Upper lobe of left lung (tissue), 6 donors: ENCODE data around the gene MTCL1. TPM values are rescaled to one million over a fixed set of nuclear protein-coding genes. Genes with fewer than 3 reads are reported as not detected.

Experiments
- ATAC-seq, 2 donors: fragments of 200-7000 bp; cut with Tn5 transposase; one replicate each; pipeline ENCODE4 v1.9.1; 2022; ENCODE audit warnings: mild to moderate bottlenecking in 2 of 2, moderate library complexity in 2 of 2; ENCODE audit not compliant: low FRiP score in 2 of 2
- DNase-seq, 2 donors: peaks; one replicate each; pipeline ENCODE4 v3.0.0-alpha.2; 2019 to 2020
- H3K27ac ChIP-seq, 4 donors: fragments of 200-600 bp; sonication (generic); one replicate each; pipeline ENCODE4 v1.5.1; 2016 to 2019
- H3K27me3 ChIP-seq, 4 donors: fragments of 200-600 bp; sonication (generic); one replicate each; pipeline ENCODE4 v1.5.1; 2017 to 2019
- H3K36me3 ChIP-seq, 4 donors: fragments of 200-600 bp; sonication (generic); one replicate each; pipeline ENCODE4 v1.5.1; 2016 to 2019
- H3K4me1 ChIP-seq, 4 donors: fragments of 200-600 bp; sonication (generic); one replicate each; pipeline ENCODE4 v1.5.1; 2018 to 2019
- H3K4me3 ChIP-seq, 4 donors: fragments of 200-600 bp; sonication (generic); one replicate each; pipeline ENCODE4 v1.5.1; 2017 to 2019; ENCODE audit warnings: mild to moderate bottlenecking in 2 of 4, moderate library complexity in 1 of 4
- H3K9me3 ChIP-seq, 4 donors: fragments of 200-600 bp; sonication (generic); one replicate each; pipeline ENCODE4 v1.5.1; 2018 to 2019
- CTCF ChIP-seq, 6 experiments: fragments of 450-650 bp in 4 of 6; fragments of 200-600 bp in 2 of 6; sonication (generic) in 2 of 6; IDR thresholded peaks; one replicate each; pipeline ENCODE4 v1.5.1; 2016 to 2019; ENCODE audit warnings: antibody characterized with exemption in 6 of 6
- EP300 ChIP-seq, 4 donors: sonication (generic); formaldehyde crosslinking; IDR thresholded peaks; one replicate each; pipeline ENCODE4 v1.5.1; 2017; ENCODE audit warnings: antibody characterized with exemption in 4 of 4, control low read depth in 2 of 4
- POLR2A ChIP-seq, 4 donors: fragments of 450-650 bp; IDR thresholded peaks; one replicate each; pipeline ENCODE4 v1.5.1; 2016 to 2017; ENCODE audit warnings: antibody characterized with exemption in 4 of 4, mild to moderate bottlenecking in 2 of 4
- POLR2AphosphoS5 ChIP-seq, 2 donors: sonication (generic); formaldehyde crosslinking; IDR thresholded peaks; one replicate each; pipeline ENCODE4 v1.5.1; 2017; ENCODE audit warnings: antibody characterized with exemption in 2 of 2
- WGBS, 2 donors: methylation state at CpG; one replicate each; pipeline ENCODE4 v1.1.5; 2017 to 2018; 5-methylcytosine and 5-hydroxymethylcytosine counted together
- total RNA-seq, 6 donors: library from RNA; depleted of rRNA in 4 of 6; stranded (reverse); fragments of >200 nt in 4 of 6; gene quantifications; one replicate each; pipeline versions ENCODE4 v1.1.0 to v1.2.1, GENCODE V29; 2016 to 2021
- donor health status: DM: no; HTN: no; CAD: no; lungs with moderate emphysema.
- donor health status: DM: no; HTN: yes; CAD: no; lungs with severe emphysema.

MTCL1 gene
- total RNA-seq, 6 donors from 2014 or later: 4.5 to 17.9 (median 8.1) TPM

GRCh38 chr18:8717011-8717770 lies 11.8 kb downstream of the MTCL1 start:
- Histone ChIP-seq H3K9me3 (no peaks in the 10 kb centered on the region), H3K27me3 (no peaks in the 10 kb centered on the region)
- no peak for DNase-seq

GRCh38 chr18:8718401-8718913 lies 13.1 kb downstream of the MTCL1 start:
- no peak for TF ChIP-seq POLR2A (IDR thresholded peaks at IDR 0.05)
- TF ChIP-seq POLR2AphosphoS5 (IDR thresholded peaks at IDR 0.05): no peak
- TF ChIP-seq EP300 (IDR thresholded peaks at IDR 0.05): no peak
- TF ChIP-seq CTCF (IDR thresholded peaks at IDR 0.05): no peak
- H3K4me1 ChIP-seq: no peaks in the 10 kb centered on the region
- ATAC-seq (no peak), DNase-seq (no peak)
- H3K4me3 ChIP-seq: no peak overlapping the region
- no peaks in the 10 kb centered on the region for H3K36me3 ChIP-seq
- no peaks in the 10 kb centered on the region for H3K27me3 ChIP-seq
- H3K9me3 ChIP-seq: no peaks in the 10 kb centered on the region
- no peak overlapping the region for H3K27ac ChIP-seq
- 88 to 92% methylated on average over 16 of the region's 16 CpGs for WGBS, 2 donors

More at GRCh38 chr18:8717011-8717770, 11.8 kb downstream of the MTCL1 start:
- Histone ChIP-seq H3K36me3 (no peaks in the 10 kb centered on the region), H3K4me1 (no peaks in the 10 kb centered on the region), H3K27ac (no peak overlapping the region), H3K4me3 (no peak overlapping the region)
- TF ChIP-seq POLR2A (IDR thresholded peaks at IDR 0.05) (no peak), POLR2AphosphoS5 (IDR thresholded peaks at IDR 0.05) (no peak), EP300 (IDR thresholded peaks at IDR 0.05) (no peak), CTCF (IDR thresholded peaks at IDR 0.05) (no peak)
- no peak for ATAC-seq
- 77 to 81% methylated on average over 13 of the region's 13 CpGs for WGBS, 2 donors

DNA sequence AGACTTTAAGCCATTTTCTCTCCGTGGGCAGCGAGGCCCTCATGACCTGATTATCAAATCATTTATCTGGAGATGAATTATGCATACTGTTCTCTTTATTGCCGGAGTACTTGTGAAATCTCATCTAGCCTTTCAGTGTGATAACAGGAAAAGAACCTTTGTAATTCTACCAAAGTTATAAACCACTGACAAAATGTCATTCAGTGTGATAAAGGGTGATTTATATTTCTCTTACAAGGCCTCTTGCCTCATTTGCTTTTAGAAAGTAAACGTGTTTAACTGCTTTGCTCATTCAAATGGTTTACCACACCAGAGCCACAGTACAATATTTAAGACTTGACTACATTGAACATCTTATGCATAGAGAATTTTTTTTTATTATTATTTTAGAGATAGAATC lies 13.8 kb downstream of the MTCL1 start:
- Histone ChIP-seq H3K4me3 (no peak overlapping the region), H3K27me3 (no peaks in the 10 kb centered on the region), H3K27ac (no peak overlapping the region), H3K9me3 (no peaks in the 10 kb centered on the region), H3K4me1 (no peaks in the 10 kb centered on the region), H3K36me3 (no peaks in the 10 kb centered on the region)
- TF ChIP-seq POLR2AphosphoS5 (IDR thresholded peaks at IDR 0.05) (no peak), CTCF (IDR thresholded peaks at IDR 0.05) (no peak), POLR2A (IDR thresholded peaks at IDR 0.05) (no peak), EP300 (IDR thresholded peaks at IDR 0.05) (no peak)
- ATAC-seq (no peak), DNase-seq (no peak)
- 72 to 75% methylated on average over 4 of the region's 4 CpGs for WGBS, 2 donors

- Histone ChIP-seq H3K4me1 (no peaks in the 10 kb centered on the region), H3K9me3 (no peaks in the 10 kb centered on the region), H3K27ac (no peak overlapping the region), H3K27me3 (no peaks in the 10 kb centered on the region), H3K4me3 (no peak overlapping the region), H3K36me3 (no peaks in the 10 kb centered on the region)
- DNase-seq (no peak), ATAC-seq (no peak)
- TF ChIP-seq POLR2AphosphoS5 (IDR thresholded peaks at IDR 0.05): no peak
- no peak for TF ChIP-seq POLR2A (IDR thresholded peaks at IDR 0.05)
- no peak for TF ChIP-seq EP300 (IDR thresholded peaks at IDR 0.05)
- 79 to 89% methylated on average over 7 of the region's 7 CpGs for WGBS, 2 donors
Observed at GRCh38 chr18:8720141-8720540, 14.8 kb downstream of the MTCL1 start.

DNA sequence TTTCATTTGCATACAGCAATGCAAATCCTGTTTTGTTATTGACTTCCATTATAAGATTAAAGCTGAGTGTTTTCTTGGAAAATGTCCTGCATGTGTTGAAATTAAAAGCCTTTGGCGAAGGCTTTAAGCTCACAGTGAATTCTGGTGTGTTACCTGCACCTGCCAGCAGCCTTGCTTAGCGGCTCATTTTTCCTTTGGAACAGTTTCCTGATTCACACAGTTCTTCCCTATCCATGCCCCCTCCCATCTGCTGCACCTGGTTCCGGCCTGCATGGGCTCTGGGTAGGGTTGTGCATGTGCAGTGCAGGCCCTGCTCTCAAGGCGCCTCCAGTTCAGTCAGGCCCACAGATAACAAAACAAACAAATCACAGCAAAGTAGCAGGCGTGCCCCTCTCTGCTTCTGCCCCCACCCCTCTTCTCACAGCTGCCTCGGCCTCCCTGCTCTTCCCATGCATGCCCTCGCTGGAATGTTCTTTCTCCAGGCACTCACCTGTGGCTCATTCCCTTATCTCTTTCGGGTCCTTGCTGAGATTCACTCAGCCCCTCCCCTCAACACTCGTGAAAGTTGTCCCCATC lies 15.8 kb downstream of the MTCL1 start:
- TF ChIP-seq POLR2A (IDR thresholded peaks at IDR 0.05): no peak
- TF ChIP-seq POLR2AphosphoS5 (IDR thresholded peaks at IDR 0.05): no peak
- no peak for TF ChIP-seq EP300 (IDR thresholded peaks at IDR 0.05)
- no peak for TF ChIP-seq CTCF (IDR thresholded peaks at IDR 0.05)
- 84 to 89% methylated on average over 9 of the region's 9 CpGs for WGBS, 2 donors
- no peak overlapping the region for H3K27ac ChIP-seq
- H3K36me3 ChIP-seq: no peaks in the 10 kb centered on the region
- no peak for ATAC-seq
- no peak overlapping the region for H3K4me3 ChIP-seq
- no peaks in the 10 kb centered on the region for H3K4me1 ChIP-seq
- DNase-seq: no peak
- no peaks in the 10 kb centered on the region for H3K9me3 ChIP-seq
- H3K27me3 ChIP-seq: no peaks in the 10 kb centered on the region
